Neural cell (in vitro differentiated cells): ENCODE results near the gene BICRAL.

Source experiments
- CTCF ChIP-seq: fragments of 450-650 bp; IDR thresholded peaks from 2 replicates; pipeline ENCODE4 v1.5.1; 2014; ENCODE audit warnings: antibody characterized with exemption, mild to moderate bottlenecking, moderate library complexity; ENCODE audit not compliant: poor library complexity, severe bottlenecking
- RAD21 ChIP-seq: fragments of 450-650 bp; conservative IDR thresholded peaks from 2 replicates; pipeline ENCODE4 v1.6.1; 2014; ENCODE audit warnings: antibody characterized with exemption, mild to moderate bottlenecking, moderate library complexity
- REST ChIP-seq: IDR thresholded peaks from 2 replicates; pipeline ENCODE4 v1.6.1; 2012; ENCODE audit warnings: borderline replicate concordance

- no peak for TF ChIP-seq CTCF
- no peak for TF ChIP-seq REST
- TF ChIP-seq RAD21: no peak
These were observed 10.1 kb upstream of the BICRAL start for GRCh38 chr6:42771741-42772100.
